D721Med (cell line): Measurements from ENCODE around the gene MTERF4.

ENCODE experiments used
- DNase-seq: peaks from one replicate; pipeline ENCODE4 v3.0.0; 2011; ENCODE audit warnings: low spot score; ENCODE audit not compliant: insufficient read length
- FAIRE-seq: peaks from 2 replicates; lab custom pipeline; 2011; peaks lifted over from hg19 to GRCh38; lab: Jason Lieb, UNC
- TF ChIP-seq, protein P1 (sequence below): IDR thresholded peaks from 2 replicates; pipeline ENCODE4 v1.5.1; 2012; ENCODE audit warnings: mild to moderate bottlenecking, control low read depth; ENCODE audit not compliant: insufficient read depth; ENCODE audit errors: missing control alignments

MTERF4 gene

GRCh38 chr2:241126201-241126611, 24.1 kb upstream of the MTERF4 start:
- DNase-seq (no peak), FAIRE-seq (no peak)
- TF ChIP-seq, protein P1, sequence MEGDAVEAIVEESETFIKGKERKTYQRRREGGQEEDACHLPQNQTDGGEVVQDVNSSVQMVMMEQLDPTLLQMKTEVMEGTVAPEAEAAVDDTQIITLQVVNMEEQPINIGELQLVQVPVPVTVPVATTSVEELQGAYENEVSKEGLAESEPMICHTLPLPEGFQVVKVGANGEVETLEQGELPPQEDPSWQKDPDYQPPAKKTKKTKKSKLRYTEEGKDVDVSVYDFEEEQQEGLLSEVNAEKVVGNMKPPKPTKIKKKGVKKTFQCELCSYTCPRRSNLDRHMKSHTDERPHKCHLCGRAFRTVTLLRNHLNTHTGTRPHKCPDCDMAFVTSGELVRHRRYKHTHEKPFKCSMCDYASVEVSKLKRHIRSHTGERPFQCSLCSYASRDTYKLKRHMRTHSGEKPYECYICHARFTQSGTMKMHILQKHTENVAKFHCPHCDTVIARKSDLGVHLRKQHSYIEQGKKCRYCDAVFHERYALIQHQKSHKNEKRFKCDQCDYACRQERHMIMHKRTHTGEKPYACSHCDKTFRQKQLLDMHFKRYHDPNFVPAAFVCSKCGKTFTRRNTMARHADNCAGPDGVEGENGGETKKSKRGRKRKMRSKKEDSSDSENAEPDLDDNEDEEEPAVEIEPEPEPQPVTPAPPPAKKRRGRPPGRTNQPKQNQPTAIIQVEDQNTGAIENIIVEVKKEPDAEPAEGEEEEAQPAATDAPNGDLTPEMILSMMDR, result no peak

- DNase-seq, result no peak
- FAIRE-seq, result no peak
Observed at GRCh38 chr2:241125626-241126025, 23.5 kb upstream of the MTERF4 start.

GRCh38 chr2:241123816-241124536, 21.9 kb upstream of the MTERF4 start:
- DNase-seq, result no peak
- no peak for FAIRE-seq
- TF ChIP-seq, protein P1, result no peak

More at GRCh38 chr2:241125626-241126025, 23.5 kb upstream of the MTERF4 start:
- TF ChIP-seq, protein P1, result no peak

- no peak for FAIRE-seq
- DNase-seq, result no peak
- TF ChIP-seq, protein P1, result no peak
Observed at GRCh38 chr2:241122376-241123002, 20.4 kb upstream of the MTERF4 start.

- FAIRE-seq (no peak), DNase-seq (no peak)
- TF ChIP-seq, protein P1, result no peak
Observed at GRCh38 chr2:241121008-241121407, 18.9 kb upstream of the MTERF4 start.

- TF ChIP-seq, protein P1, result no peak
- no peak for FAIRE-seq
- DNase-seq, result no peak
Observed at GRCh38 chr2:241120440-241120839, 18.4 kb upstream of the MTERF4 start.
